A673 (cell line): ENCODE results near the gene HELZ.

ENCODE experiments used
- CTCF ChIP-seq: fragments of 300-800, 200-600 bp; sonication (generic); conservative IDR thresholded peaks from 2 replicates; pipeline ENCODE4 v1.5.1; 2017; ENCODE audit warnings: low read depth, mild to moderate bottlenecking, antibody characterized with exemption, low read length, moderate library complexity, mixed read lengths
- EZH2 ChIP-seq: fragments of 200-600 bp; sonication (generic); IDR thresholded peaks from 2 replicates; pipeline ENCODE4 v1.6.1; 2017; ENCODE audit warnings: borderline replicate concordance, low read depth, mild to moderate bottlenecking, mixed read lengths, antibody characterized with exemption, low read length; ENCODE audit not compliant: poor library complexity, severe bottlenecking

GRCh38 chr17:67041941-67042899 is 202.8 kb downstream of the HELZ start:
- TF ChIP-seq CTCF: no peak
- no peak for TF ChIP-seq EZH2
